CD4-positive, alpha-beta T cell treated with Interleukin-15 for 1 hour (primary cell): Measurements from ENCODE around the gene C12orf42.
"Not testable (repeated sequence)": the region's sequence is repeated elsewhere in the genome, so short reads cannot be mapped to it uniquely, and the experiment has no call there.

Experiments used
- DNase-seq: peaks from one replicate; pipeline ENCODE4 v3.0.0-alpha.2; 2020

The C12orf42 gene

DNA sequence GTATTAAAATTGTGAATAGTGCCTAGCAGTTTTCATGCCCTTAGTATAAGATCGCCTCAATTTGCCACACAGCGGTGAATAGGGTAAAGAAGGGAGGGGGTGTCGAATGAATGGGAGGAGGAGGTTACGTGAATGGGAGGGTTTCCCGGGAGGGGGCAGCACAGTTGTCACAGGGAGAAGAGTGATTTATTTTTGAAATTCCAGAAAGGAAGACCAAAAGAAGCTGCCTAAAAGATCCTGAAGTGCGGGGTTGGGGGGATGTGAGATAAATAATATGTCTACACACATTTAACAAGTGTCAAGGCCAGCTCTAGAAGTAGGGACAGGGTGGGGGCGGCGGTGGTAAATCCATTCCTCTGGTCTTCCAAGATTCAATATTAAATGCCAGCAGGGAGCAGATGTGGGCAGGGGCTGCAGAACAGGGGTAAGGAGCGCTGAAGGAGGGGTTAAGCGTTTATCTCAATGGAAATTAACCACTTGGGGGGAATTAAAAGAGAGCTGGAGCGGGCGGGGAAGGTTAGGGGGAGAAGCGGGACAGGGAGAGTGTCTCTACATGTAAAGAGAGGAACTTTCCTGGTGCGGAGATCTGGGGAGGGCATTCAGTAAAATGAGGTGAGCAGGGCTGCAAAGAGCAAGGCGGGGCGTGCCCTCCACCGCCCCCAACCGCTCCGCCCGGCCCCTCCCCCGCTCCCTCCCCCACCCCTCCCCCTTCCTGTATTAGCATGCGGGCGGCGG, 867 bp downstream of the C12orf42 start:
- no peak for DNase-seq

- no peak for DNase-seq
Measured at GRCh38 chr12:103494051-103494733, 1.6 kb downstream of the C12orf42 start.

GRCh38 chr12:103493199-103493598, 2.6 kb downstream of the C12orf42 start:
- no peak for DNase-seq

GRCh38 chr12:103482365-103482764, 13.4 kb downstream of the C12orf42 start:
- no peak for DNase-seq

DNA sequence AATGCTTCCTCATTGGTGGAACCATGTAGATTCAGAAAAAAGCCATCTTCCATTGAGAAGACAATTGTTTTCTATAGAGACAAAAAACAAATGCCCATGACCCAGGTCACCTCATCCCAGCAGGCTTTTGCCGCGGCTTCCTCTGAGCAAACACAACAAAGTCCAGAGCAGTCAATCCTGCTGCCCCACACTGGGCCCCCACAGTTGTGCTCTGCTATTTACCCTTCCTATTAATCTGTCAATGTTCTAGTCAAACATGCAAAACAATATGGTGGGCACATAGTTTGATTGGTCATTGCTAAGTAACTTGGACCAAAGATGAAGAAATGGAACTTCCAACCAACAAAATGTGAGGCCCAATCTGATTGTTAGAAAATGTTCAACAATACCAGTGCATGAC, 20.7 kb downstream of the C12orf42 start:
- DNase-seq, result no peak

GRCh38 chr12:103470664-103471063, 25.1 kb downstream of the C12orf42 start:
- no peak for DNase-seq

- DNase-seq, result no peak
Measured at GRCh38 chr12:103469719-103470118, 26.0 kb downstream of the C12orf42 start.

GRCh38 chr12:103468837-103469236, 26.9 kb downstream of the C12orf42 start:
- DNase-seq, result no peak

DNA sequence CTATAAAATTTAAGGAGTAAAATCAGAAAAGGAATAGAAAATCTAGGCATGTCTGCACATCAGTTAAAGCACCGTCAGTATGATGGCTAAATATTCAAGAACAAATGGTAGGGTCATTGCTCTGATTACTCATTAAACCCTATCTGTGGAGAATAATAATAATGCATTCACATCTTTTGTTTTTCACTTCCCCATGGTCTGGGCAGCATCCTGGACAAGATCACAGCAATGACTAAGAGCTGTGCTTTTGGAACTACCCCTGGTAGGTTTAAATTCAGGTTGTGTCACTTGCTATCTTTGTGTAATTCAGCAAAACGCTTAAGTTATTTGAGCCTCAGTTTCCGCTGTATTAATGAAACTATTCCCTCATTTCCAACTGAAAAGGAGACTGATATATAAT, 33.1 kb downstream of the C12orf42 start:
- no peak for DNase-seq

DNA sequence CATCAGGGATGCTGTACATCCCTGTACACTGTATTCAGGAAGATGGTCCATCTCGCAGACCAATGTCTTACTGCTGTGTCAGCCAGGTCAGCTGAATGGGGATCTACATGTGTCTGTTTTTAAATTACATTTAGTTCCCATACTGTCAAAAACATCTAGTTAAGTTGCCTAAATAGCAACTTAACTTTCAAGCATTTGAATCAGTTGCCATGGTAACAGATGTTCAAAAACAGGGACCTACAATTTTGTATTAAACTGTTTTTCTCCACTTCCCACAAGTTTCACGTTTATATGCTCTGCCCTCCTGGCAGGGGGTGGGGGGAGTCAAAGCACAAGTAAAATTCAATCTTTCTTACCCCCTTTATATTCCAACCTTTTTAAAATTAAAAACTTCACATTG, 38.3 kb downstream of the C12orf42 start:
- DNase-seq, result no peak

DNA sequence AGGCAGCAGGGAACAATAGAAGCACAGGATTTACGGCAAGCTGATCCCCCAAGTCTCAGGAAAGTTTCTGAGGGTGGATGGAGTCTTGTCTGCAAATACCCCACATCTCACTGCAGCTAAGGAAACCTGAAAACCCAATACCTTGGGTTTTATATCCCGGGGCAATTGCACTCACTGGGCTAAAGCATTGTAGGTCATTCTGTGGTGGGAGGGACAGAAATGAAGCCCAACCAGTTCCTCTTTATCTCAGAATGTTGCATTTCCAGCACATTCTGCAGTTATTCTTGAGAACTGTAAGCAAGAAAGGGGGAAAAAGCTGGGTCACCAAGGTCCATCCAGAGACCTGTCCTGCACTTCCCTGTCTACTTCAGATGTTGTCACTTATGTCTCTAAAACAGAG, 39.8 kb downstream of the C12orf42 start:
- no peak for DNase-seq

GRCh38 chr12:103455020-103455763, 40.6 kb downstream of the C12orf42 start:
- DNase-seq, result peak; percentile 42

GRCh38 chr12:103444983-103445382, 50.8 kb downstream of the C12orf42 start:
- no peak for DNase-seq

DNA sequence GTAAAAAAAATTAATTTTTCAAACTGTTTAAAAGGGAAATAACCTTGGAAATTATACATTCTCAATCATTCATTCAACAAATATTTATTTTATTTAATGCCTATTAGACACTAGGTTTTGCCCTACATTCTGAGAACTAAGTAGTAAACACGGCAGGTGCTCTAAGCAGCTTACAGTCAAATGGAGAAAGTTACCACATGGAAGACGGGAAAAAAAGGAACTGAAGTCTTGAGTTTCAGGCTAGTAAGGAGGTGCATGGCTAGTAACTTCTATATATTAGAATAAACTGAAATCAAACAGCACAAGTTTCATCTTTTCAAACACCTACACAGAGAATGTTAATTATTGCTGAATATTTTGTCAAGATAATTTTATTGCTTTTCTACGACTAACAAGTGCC, 52.9 kb downstream of the C12orf42 start:
- no peak for DNase-seq

- DNase-seq, result no peak
Measured at GRCh38 chr12:103442182-103442555, 53.6 kb downstream of the C12orf42 start.

DNA sequence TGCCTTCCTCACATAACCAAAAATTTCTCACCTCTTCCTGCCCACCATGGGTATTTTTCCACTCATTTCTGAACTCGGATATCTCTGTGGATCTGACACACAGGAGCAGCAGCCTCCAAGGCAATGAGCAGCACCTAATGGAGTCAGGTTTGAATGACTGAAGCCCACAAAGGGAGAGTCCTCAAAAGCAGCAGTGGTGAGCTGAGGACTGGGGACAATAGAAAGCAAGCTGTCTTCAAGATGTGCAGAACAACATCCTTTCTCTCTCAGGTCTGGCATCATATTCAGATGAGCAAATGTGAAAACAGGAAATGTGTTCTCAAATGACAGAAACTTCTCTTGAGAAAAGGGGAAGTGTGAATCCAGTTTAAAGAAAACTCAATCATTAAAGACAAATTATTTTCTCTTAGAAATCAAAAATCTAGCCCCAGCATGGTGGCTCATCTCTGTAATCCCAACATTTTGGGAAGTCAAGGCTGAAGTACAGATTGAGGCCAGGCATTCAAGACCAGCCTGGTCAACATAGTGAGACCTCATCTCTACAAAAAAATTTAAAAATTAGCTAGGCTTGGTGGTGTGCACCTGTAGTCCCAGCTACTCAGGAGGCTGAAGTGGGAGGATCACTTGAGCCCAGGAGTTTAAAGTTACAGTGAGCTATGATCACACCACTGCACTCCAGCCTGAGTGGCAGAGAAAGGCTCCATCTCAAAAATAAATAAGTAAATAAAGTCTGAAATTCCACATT, 54.2 kb downstream of the C12orf42 start:
- DNase-seq, result peak; percentile 67

DNA sequence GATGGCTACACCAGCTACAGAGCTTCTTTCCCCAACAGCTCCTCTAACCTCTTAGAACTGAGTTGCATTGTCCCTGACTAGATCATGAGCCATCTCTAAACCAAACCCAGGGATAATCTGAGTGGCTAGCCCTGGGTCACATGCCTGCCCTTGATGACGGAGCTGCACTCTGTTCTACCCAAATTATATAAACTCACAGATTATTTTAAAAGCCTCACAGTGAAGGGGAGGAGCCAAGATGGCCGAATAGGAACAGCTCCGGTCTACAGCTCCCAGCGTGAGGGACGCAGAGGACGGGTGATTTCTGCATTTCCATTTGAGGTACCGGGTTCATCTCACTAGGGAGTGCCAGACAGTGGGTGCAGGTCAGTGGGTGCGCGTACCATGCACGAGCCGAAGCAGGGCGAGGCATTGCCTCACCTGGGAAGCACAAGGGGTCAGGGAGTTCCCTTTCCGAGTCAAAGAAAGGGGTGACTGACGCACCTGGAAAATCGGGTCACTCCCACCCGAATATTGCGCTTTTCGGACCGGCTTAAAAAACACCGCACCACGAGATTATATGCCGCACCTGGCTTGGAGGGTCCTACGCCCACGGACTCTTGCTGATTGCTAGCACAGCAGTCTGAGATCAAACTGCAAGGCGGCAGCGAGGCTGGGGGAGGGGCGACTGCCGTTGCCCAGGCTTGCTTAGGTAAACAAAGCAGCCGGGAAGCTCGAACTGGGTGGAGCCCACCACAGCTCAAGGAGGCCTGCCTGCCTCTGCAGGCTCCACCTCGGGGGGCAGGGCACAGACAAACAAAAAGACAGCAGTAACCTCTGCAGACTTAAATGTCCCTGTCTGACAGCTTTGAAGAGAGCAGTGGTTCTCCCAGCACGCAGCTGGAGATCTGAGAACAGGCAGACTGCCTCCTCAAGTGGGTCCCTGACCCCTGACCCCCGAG, 61.3 kb downstream of the C12orf42 start:
- peak; percentile 46 for DNase-seq

- DNase-seq, result no peak
Measured at GRCh38 chr12:103431950-103432349, 63.8 kb downstream of the C12orf42 start.

GRCh38 chr12:103431387-103431786, 64.4 kb downstream of the C12orf42 start:
- no peak for DNase-seq

DNA sequence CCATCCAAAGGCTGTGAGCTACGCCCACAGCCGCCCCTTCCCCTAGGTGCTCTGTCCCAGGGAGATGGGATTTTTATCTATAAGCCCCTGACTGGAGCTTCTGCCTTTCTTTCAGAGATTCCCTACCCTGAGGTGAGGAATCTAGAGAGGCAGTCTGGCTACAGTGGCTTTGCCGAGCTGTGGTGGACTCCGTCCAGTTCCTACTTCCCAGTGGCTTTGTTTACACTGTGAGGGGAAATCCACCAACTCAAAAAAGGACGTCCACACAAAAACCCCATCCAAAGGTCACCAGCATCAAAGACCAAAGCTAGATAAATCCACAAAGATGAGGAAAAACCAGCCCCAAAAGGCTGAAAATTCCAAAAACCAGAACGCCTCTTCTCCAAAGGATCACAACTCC, 70.1 kb downstream of the C12orf42 start:
- not testable (repeated sequence) for DNase-seq

- not testable (repeated sequence) for DNase-seq
Measured at GRCh38 chr12:103424849-103425586, 70.8 kb downstream of the C12orf42 start.
